NCI-H510A treated with DMSO at 0.1 percent for 48 hours (cell line): ENCODE results near the gene CYB561.
"Not testable (repeated sequence)": the region's sequence is repeated elsewhere in the genome, so short reads cannot be mapped to it uniquely, and the experiment has no call there.

Source experiments
- DNase-seq: peaks from one replicate; lab custom pipeline; 2025; lab: John Stamatoyannopoulos, UW

CYB561 gene

GRCh38 chr17:63479495-63480184, 33.5 kb upstream of the CYB561 start:
- peak; percentile 55 for DNase-seq

- DNase-seq, result peak; percentile 88
Observed at GRCh38 chr17:63478814-63479494, 32.8 kb upstream of the CYB561 start.

GRCh38 chr17:63477480-63478440, 31.7 kb upstream of the CYB561 start:
- peak; percentile 70 for DNase-seq

GRCh38 chr17:63476854-63477479, 30.9 kb upstream of the CYB561 start, which contains the start of gene ACE:
Gene ACE, plus strand, starts transcription at chr17:63477061. Its CDS starts 34 bp downstream, at chr17:63477095.
- DNase-seq, result peak; percentile 85

GRCh38 chr17:63476459-63476853, 30.4 kb upstream of the CYB561 start:
- peak; percentile 80 for DNase-seq

- DNase-seq, result peak; percentile 70
Observed at GRCh38 chr17:63475491-63476412, 29.6 kb upstream of the CYB561 start.

GRCh38 chr17:63474586-63475460, 28.7 kb upstream of the CYB561 start:
- DNase-seq, result peak; percentile 38

- no peak for DNase-seq
Observed at GRCh38 chr17:63474174-63474573, 28.1 kb upstream of the CYB561 start.

GRCh38 chr17:63468099-63468498, 22.0 kb upstream of the CYB561 start:
- not testable (repeated sequence) for DNase-seq

GRCh38 chr17:63464691-63465236, 18.7 kb upstream of the CYB561 start:
- DNase-seq, result no peak

- DNase-seq, result no peak
Observed at GRCh38 chr17:63463771-63464170, 17.7 kb upstream of the CYB561 start.

- no peak for DNase-seq
Observed at GRCh38 chr17:63460018-63460417, 13.9 kb upstream of the CYB561 start.

GRCh38 chr17:63458478-63458877, 12.4 kb upstream of the CYB561 start:
- DNase-seq, result peak; percentile 14

- no peak for DNase-seq
Observed at GRCh38 chr17:63455417-63455816, 9.3 kb upstream of the CYB561 start.

- DNase-seq, result no peak
Observed at GRCh38 chr17:63454915-63455314, 8.8 kb upstream of the CYB561 start.

- DNase-seq, result not testable (repeated sequence)
Observed at GRCh38 chr17:63454357-63454756, 8.3 kb upstream of the CYB561 start.

GRCh38 chr17:63452962-63453551, 7.0 kb upstream of the CYB561 start:
- DNase-seq, result peak; percentile 27

GRCh38 chr17:63452046-63452961, 6.2 kb upstream of the CYB561 start:
- DNase-seq, result no peak
